ENCODE results near the gene TMEM242.

The TMEM242 gene

GRCh38 chr6:157307661-157308060 lies 15.7 kb downstream of the TMEM242 start:
- no peak for DNase-seq (ENCODE audit: extremely low read depth, low read depth)
- no peak for TF ChIP-seq CTCF (IDR thresholded peaks at IDR 0.05; ENCODE audit: low read depth, low read length)

GRCh38 chr6:157305670-157306653 lies 17.4 kb downstream of the TMEM242 start:
- no peak for DNase-seq (ENCODE audit: extremely low read depth, low read depth)
- TF ChIP-seq CTCF (IDR thresholded peaks at IDR 0.05; ENCODE audit: low read depth, low read length): no peak

GRCh38 chr6:157304899-157305663 lies 18.2 kb downstream of the TMEM242 start:
- DNase-seq (ENCODE audit: extremely low read depth, low read depth): no peak
- no peak for TF ChIP-seq CTCF (IDR thresholded peaks at IDR 0.05; ENCODE audit: low read depth, low read length)

- no peak for TF ChIP-seq CTCF (IDR thresholded peaks at IDR 0.05; ENCODE audit: low read depth, low read length)
- no peak for DNase-seq (ENCODE audit: extremely low read depth, low read depth)
Measured at GRCh38 chr6:157302736-157303135, 20.6 kb downstream of the TMEM242 start.

- TF ChIP-seq CTCF (IDR thresholded peaks at IDR 0.05; ENCODE audit: low read depth, low read length): no peak
- no peak for DNase-seq (ENCODE audit: extremely low read depth, low read depth)
Measured at GRCh38 chr6:157300436-157300835, 22.9 kb downstream of the TMEM242 start.

GRCh38 chr6:157300006-157300405 lies 23.3 kb downstream of the TMEM242 start:
- TF ChIP-seq CTCF (IDR thresholded peaks at IDR 0.05; ENCODE audit: low read depth, low read length): no peak
- DNase-seq (ENCODE audit: extremely low read depth, low read depth): no peak

Measured in AG09319 (cell line).